ENCODE results near the gene WASF3. TPM values are rescaled to one million over a fixed set of nuclear protein-coding genes. Genes with fewer than 3 reads are reported as not detected.

Gene WASF3
- total and polyA plus RNA-seq, 10 of the 15 experiments (the other 5 are each of a cell fraction or from before 2014, with no cell fraction given): under 0.01 to 0.10 (median 0.01) TPM; not detected in 7

- SMC1A ChIA-PET (ENCODE audit: uncharacterized antibody, unreplicated experiment): no interaction called here
- Histone ChIP-seq H3K9ac (ENCODE audit: control insufficient read depth, insufficient read depth, low read length) (no peak overlapping the region), H2AFZ (ENCODE audit: control insufficient read depth, low read depth, low read length) (no peak overlapping the region), H3K27me3 (replicated peaks in 1 of 2; ENCODE audit: control insufficient read depth in 2 of 2, insufficient read depth in 2 of 2, low read length in 1 of 2) (no peaks in the 10 kb centered on the region; a peak in 2 of 4 replicates), H3K4me1 (ENCODE audit: control insufficient read depth, insufficient read depth, low read length) (no peaks in the 10 kb centered on the region), H3K4me3 (no peak overlapping the region), H3K27ac (ENCODE audit: control insufficient read depth, insufficient read depth) (no peak overlapping the region), H3K4me2 (ENCODE audit: control insufficient read depth, insufficient read depth) (no peak overlapping the region), H3K36me3 (ENCODE audit: control insufficient read depth in 2 of 2, insufficient read depth in 2 of 2, low read length in 1 of 2) (no peaks in the 10 kb centered on the region), H3K9me3 (replicated peaks; ENCODE audit: control insufficient read depth, insufficient read depth, low read length) (no peaks in the 10 kb centered on the region), H3K79me2 (ENCODE audit: control insufficient read depth, insufficient read depth, low read length) (no peaks in the 10 kb centered on the region), H4K20me1 (ENCODE audit: control insufficient read depth, insufficient read depth) (no peaks in the 10 kb centered on the region)
- WGBS (ENCODE audit: insufficient coverage, insufficient replicate concordance, low lambda C conversion rate, missing lambda C conversion rate): 36% methylated on average over 6 of the region's 6 CpGs
- no TSS peak for BruUV-seq (replicated peaks)
- ATAC-seq: no peak
- TF ChIP-seq MEF2B (IDR thresholded peaks at IDR 0.05; ENCODE audit: partially characterized antibody, poor library complexity, severe bottlenecking) (no peak), SPI1 (IDR thresholded peaks at IDR 0.05; ENCODE audit: borderline replicate concordance, insufficient read depth, low read depth, low read length) (no peak), IKZF2 (IDR thresholded peaks at IDR 0.05) (no peak), DPF2 (IDR thresholded peaks at IDR 0.05) (no peak), KDM1A (IDR thresholded peaks at IDR 0.05; ENCODE audit: borderline replicate concordance) (no peak)
- DNase-seq (ENCODE audit: low read depth, low spot score): no peak
- RAD21 ChIA-PET (ENCODE audit: unreplicated experiment): no interaction called here
- POLR2A ChIA-PET: no interaction called here
- intact Hi-C loops (cut with micrococcal nuclease; ENCODE audit: unreplicated experiment) (no loop called here), in situ Hi-C loops (cut with MboI) (no loop called here)
- CTCF ChIA-PET: interaction anchor here (0.9 kb wide), 1 partner anchor 329 kb away, joined by 3 read pairs; no protein-coding TSS in a partner anchor
- FAIRE-seq: no peak
Measured at GRCh38 chr13:26513931-26514330, 43.6 kb upstream of the WASF3 start.

- BruUV-seq (replicated peaks): no TSS peak
- FAIRE-seq: no peak
- POLR2A ChIA-PET: no interaction called here
- TF ChIP-seq BRCA1 (IDR thresholded peaks at IDR 0.05; ENCODE audit: low read depth, low read length): no peak
- TF ChIP-seq PAX5 (IDR thresholded peaks at IDR 0.05; ENCODE audit: borderline replicate concordance, low read depth, low read length): no peak
- no peak for TF ChIP-seq MEF2A (IDR thresholded peaks at IDR 0.05; ENCODE audit: insufficient read depth, low read depth, low read length)
- TF ChIP-seq CUX1 (IDR thresholded peaks at IDR 0.05; ENCODE audit: insufficient replicate concordance, low read depth, low read length): no peak
- no peak for TF ChIP-seq SKIL (IDR thresholded peaks at IDR 0.05; ENCODE audit: low read depth, poor library complexity, severe bottlenecking)
- TF ChIP-seq NFIC (IDR thresholded peaks at IDR 0.05; ENCODE audit: low read depth, low read length): no peak
Measured at GRCh38 chr13:26515721-26516120, 41.8 kb upstream of the WASF3 start.

More at GRCh38 chr13:26515721-26516120, 41.8 kb upstream of the WASF3 start:
- CTCF ChIA-PET: no interaction called here
- Histone ChIP-seq H3K79me2 (ENCODE audit: control insufficient read depth, insufficient read depth, low read length) (no peaks in the 10 kb centered on the region), H4K20me1 (ENCODE audit: control insufficient read depth, insufficient read depth) (no peaks in the 10 kb centered on the region), H3K9ac (ENCODE audit: control insufficient read depth, insufficient read depth, low read length) (no peak overlapping the region), H3K27me3 (replicated peaks in 1 of 2; ENCODE audit: control insufficient read depth in 2 of 2, insufficient read depth in 2 of 2, low read length in 1 of 2) (no peaks in the 10 kb centered on the region; a peak in 2 of 4 replicates), H3K4me2 (ENCODE audit: control insufficient read depth, insufficient read depth) (no peak overlapping the region), H3K4me3 (no peak overlapping the region), H3K4me1 (ENCODE audit: control insufficient read depth, insufficient read depth, low read length) (no peaks in the 10 kb centered on the region), H3K9me3 (replicated peaks; ENCODE audit: control insufficient read depth, insufficient read depth, low read length) (no peaks in the 10 kb centered on the region), H3K36me3 (ENCODE audit: control insufficient read depth in 2 of 2, insufficient read depth in 2 of 2, low read length in 1 of 2) (no peaks in the 10 kb centered on the region), H2AFZ (ENCODE audit: control insufficient read depth, low read depth, low read length) (no peak overlapping the region), H3K27ac (ENCODE audit: control insufficient read depth, insufficient read depth) (no peak overlapping the region)
- SMC1A ChIA-PET (ENCODE audit: uncharacterized antibody, unreplicated experiment): no interaction called here
- intact Hi-C loops (cut with micrococcal nuclease; ENCODE audit: unreplicated experiment): no loop called here
- RAD21 ChIA-PET (ENCODE audit: unreplicated experiment): no interaction called here
- WGBS (ENCODE audit: insufficient coverage, insufficient replicate concordance, low lambda C conversion rate, missing lambda C conversion rate): 57% methylated on average over 4 of the region's 4 CpGs
- DNase-seq (ENCODE audit: low read depth, low spot score) (no peak), ATAC-seq (no peak)
- in situ Hi-C loops (cut with MboI): no loop called here
